ENCODE data around the gene PFN2.

GRCh38 chr3:150006794-150007193, 36.1 kb upstream of the PFN2 start:
- TF ChIP-seq, protein P1, sequence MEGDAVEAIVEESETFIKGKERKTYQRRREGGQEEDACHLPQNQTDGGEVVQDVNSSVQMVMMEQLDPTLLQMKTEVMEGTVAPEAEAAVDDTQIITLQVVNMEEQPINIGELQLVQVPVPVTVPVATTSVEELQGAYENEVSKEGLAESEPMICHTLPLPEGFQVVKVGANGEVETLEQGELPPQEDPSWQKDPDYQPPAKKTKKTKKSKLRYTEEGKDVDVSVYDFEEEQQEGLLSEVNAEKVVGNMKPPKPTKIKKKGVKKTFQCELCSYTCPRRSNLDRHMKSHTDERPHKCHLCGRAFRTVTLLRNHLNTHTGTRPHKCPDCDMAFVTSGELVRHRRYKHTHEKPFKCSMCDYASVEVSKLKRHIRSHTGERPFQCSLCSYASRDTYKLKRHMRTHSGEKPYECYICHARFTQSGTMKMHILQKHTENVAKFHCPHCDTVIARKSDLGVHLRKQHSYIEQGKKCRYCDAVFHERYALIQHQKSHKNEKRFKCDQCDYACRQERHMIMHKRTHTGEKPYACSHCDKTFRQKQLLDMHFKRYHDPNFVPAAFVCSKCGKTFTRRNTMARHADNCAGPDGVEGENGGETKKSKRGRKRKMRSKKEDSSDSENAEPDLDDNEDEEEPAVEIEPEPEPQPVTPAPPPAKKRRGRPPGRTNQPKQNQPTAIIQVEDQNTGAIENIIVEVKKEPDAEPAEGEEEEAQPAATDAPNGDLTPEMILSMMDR (conservative IDR thresholded peaks at IDR 0.05), result no peak
- no peak for TF ChIP-seq ZFX (IDR thresholded peaks at IDR 0.05)

Measured in C4-2B (cell line).